COLO829 (cell line): ENCODE measurements around the gene LRBA.
A peak's percentile ranks its signal among the peaks of the same experiment; 100 is the strongest.

Experiments
- DNase-seq: peaks from one replicate; pipeline ENCODE4 v3.0.0; 2012; ENCODE audit warnings: low spot score

The LRBA gene

DNA sequence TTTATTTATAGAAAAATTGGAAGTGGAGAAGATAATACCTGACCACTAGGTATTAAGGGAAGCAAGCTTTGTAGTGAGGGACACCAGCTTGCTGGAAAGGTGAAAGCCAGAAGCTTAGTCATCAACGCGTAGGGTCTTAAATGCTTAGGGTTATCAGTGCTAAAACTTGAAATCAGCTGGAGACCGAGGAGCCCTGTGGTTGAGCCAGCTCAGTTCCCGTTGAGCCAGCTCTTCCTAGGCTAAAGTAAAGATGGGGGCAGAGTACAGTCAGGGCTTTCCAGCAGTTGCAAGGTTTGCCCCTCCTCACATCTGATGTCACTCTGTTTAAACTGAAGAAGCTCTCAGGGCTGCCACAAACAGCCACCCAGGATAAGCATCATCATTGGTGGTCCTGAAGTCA, 696.1 kb downstream of the LRBA start:
- no peak for DNase-seq

DNA sequence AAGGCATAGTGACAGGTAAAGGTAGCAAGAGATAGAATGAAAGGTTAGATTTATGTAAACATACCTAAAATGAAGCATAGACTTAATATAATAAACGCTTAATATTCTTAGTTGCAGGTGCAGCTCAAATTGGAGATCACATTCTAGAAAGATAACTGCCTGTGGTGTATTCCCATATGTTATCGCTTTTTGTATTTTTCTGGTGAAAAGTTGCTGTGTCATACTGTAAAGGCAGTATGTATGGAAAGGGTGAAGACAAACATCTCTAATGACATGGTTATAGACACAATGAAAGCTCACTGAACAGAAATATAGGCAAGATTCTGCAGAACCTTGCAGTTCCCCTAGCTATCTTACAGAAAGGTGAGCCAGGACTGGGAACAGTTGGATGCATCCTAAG, 696.6 kb downstream of the LRBA start:
- DNase-seq: no peak

DNA sequence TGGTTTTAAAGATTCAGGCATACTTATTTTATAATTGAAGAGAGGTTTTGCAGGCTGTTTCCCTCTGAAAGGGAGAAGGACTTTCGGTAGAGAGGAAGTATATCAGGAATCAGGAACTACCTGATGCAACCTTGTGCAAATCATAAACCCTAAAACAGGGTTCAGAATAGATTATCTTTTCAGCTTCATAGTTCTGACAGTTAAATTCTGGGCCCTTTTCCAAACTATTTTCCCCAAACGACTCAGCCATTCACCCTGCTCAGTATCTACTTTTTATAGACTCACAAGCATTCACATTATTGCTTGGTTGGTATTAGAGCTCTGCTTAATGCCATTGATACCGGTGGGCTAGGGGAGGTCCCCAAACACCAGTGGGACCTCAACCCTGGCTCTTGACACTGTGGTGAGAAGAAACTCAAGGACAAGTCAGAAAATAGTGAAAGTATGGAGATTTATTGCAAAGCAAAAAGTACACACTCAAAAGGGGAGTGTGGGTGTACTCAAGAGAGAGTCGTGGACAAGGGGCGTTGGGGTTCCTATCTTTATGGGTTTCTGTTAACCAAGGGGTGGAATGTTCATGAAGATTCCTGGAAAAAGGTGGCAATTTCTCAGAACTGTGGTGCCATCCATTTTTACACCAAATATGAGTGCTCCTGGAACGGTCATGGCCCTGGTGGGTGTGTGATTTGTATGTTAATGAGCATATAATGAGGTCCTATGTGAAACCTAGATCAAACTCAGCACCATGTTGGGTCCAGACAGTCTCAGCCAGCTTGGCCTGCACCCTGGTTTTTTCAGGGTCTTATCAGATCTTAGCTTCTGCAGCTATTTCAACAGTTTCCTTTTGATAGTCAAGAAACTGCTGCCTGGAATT, 698.5 kb downstream of the LRBA start:
- no peak for DNase-seq

DNA sequence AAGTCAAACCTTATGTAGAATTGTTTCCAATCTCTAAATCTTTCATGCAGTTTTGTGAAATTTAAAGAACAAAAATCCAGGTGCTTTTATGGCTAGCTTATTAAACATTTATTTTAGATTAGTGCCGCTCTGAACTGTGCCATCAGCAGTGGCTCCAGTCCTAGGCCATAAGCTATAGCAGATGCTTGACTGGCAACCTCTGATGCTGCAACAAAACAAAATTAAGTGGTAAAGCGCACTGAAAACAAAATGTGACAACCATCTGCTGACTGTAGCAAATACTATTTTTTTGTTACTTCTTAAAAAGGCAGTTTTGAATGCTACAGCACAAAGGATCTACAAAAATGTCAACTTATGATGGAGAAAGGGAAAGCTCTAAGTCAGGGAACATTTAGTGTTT, 699.4 kb downstream of the LRBA start:
- DNase-seq: no peak

DNA sequence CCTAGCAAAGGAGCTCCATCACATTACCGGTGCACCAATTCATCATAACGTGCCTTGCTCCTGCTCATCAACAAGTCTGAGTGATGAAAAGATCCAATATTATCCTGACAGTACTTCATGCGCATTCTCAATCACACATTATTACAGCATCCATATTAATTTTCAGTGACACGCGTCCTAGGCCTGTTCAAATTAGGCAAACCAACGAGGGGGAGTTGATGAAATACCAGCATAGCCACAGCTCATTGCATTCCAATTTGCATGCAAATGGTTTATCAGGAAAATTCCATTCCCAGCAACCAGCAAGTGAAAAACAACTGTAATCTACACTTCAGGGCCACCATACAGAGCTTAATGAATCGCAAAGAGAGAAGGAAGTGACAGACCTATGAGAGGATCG, 699.9 kb downstream of the LRBA start:
- no peak for DNase-seq

DNA sequence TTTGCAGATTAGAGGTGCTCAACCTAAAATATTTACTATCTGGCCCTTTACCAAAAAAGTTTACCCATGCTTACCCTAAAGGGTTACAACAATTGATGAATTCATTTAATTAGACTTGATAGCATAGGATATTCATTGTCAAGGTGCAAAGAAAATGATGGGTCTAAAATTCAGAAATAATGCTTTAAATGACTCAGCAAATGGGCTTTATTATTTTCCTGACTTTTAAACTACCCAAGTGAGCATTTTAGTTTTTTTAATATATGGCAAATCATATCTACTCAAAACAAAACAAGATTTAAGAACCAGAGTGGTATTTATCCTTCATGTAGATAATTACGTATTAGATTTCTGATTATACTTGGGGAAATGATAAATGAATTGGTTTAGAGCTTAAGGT, 701.1 kb downstream of the LRBA start:
- DNase-seq: no peak

DNA sequence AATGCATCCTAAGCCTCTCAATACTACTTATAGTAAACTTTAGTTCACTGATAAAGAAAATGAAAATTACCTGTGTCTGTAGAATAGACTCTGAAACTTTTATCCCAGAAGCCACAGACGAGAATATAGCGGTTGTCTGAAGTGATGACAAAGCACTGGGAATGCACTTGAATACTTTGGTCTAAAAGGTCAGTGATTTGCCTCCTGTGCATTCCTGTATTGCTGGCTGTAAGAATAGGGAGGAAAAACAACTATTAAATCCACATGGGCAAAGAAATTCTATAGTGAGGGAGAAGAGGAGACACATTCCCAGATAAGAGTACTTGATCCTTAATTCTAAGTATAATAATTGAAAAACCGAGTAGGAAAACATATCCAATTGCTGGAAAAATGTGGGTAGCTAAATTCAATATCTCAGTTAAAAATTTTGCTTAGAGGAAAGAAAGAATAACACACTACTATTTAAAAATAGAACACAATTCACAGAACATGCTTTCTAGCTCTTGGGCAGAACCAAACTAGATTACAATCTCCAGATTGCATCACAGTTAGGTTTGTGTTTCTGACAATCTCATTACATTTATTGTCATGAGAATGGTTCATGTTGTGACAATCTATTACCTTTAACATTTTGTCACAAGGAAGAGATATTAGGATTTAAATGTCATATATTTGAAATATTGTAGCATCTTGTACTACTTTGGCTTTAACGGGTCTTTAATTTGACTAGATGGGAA, 704.8 kb downstream of the LRBA start:
- no peak for DNase-seq

DNA sequence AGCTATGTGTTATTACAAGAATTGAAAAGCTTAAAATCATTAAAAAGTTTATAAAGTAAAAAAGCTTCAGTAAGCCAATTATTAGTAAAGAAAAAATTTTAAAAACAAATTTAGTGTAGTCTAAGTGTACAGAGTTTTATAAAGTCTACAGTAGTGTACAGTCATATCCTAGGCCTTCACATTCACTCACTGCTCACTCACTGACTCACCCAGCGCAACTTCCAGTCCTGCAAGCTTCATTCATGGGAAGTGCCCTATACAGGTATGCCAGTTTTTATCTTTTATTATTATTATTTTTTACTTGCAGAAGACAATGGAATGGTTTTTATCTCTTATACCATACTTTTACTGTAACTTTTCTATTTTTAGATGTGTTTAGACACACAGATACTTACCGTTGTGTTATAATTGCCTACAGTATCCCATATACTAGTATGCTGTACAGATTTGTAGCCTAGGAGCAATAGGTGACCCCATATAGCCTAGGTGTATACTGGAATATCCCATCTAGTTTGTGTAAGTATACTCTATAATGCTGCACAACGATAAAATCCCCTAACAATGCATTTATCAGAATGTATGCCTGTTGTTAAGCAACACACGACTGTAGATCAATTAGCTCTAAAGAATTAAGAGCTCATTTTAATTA, 706.1 kb downstream of the LRBA start:
- DNase-seq: no peak

DNA sequence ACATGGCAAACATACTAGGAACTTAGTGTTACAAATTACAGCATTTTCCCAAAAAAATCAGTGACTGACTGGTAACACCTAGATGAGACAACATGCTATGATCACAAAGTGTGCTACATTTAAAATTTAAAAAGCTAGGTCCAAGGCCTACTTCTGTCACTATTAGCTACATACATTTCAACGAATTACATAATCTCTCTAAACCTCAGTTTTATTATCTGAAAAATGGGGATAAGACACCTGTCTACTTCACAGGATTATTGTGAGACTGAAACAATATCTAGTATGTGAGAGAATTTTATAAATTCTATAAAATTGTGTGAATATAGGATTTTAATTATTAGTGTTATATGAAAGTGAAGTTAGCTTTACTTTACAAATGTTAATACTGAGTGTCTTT, 708.4 kb downstream of the LRBA start:
- DNase-seq: no peak

DNA sequence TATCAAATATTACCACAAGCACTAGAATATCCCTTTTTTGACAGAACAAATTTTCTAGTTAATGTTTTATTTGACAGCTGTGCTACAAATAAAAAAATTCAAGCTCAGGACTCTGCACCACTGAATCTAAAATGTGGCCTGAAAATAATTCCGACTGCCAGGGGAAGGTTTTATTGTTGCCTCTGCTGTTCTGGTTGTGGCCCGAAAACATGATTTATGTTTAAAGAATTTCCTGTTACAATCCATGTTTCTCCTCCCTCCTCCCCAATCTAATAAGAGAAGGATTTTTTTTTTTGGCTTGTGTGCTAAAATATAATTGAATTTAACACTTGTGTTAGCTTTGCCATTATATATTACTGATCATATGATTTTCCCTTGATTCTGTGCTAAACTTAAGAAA, 709.1 kb downstream of the LRBA start:
- DNase-seq: peak; percentile 10

DNA sequence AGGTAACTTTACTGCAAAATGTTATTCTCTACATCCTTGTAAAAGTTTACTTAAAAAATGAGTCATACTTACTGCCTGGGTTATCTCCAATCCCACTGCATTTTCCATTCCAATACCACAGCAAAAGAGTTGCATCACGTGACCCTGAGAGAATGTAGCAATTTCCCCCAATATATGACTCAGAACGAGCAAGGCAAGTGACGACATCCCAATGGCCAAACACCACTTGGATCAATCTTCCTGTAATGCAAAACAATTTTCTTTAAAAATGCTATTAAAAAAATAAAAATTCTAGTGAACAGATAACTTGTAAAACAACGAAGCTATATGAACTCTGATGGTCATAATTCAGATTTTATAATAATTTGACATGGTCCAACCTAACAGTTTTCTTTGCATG, 712.5 kb downstream of the LRBA start:
- peak; percentile 32 for DNase-seq

DNA sequence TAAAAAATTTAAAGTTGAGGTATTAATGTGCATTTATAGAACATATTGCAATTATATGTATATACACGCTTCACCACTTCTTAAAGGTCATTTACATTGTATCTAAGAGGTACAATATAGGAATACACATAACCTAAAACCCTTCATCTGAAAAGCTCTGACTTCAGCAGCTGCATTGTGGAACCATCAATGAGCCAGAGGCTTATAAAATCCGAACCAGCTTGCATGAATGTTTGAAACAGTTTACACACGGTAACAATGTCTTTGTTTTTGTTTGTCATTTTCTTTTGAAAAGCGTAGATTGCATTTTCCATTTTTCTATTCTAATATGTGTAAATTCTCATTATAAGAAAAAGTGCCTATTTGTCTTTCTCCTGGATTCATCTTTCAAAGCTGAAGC, 715.3 kb downstream of the LRBA start:
- DNase-seq: no peak

DNA sequence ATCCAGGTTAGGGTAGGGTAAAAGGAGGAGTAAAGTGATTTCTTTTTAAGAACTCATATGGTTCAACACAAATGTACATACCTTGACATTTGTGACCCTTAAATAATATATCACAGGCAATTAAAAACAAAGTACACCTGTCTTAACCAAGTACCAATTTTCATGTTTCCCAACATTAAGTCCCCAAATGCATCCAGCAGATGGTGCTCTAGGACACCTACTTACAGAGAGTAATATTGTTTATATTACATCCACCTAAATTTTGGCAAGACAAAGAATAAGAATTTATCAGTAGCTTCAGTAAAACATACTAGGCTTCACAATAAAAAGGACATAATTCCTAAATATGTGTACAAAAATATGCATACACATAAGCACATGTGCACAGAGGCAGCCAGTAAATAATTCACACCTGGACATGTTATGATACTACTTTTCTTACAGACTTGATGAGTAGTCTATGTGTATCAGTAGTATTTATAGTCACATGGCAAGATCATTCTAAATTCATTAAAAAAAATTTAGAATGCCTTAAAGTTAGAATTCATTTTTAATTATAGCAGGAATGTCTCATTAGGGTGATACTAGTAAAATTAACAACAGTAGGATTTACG, 717.1 kb downstream of the LRBA start:
- DNase-seq: peak; percentile 5

DNA sequence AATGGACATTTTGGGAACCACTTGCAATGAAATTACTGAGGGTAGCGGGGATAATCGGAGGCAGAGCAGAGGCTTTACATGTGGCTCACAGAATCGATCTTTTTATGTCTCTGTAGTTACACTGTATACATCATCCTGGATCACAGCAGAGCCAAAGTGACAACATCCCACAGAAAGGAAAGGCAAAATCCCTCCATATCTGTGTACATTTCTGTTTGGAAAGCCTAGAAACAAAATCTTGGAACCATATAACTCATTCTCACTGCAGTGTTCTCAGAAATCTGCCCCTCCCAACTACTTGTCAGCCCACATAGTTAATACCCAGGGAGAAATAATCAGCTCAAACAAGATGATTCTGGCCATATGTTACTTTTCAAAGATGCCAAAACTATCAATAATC, 725.2 kb downstream of the LRBA start:
- no peak for DNase-seq

DNA sequence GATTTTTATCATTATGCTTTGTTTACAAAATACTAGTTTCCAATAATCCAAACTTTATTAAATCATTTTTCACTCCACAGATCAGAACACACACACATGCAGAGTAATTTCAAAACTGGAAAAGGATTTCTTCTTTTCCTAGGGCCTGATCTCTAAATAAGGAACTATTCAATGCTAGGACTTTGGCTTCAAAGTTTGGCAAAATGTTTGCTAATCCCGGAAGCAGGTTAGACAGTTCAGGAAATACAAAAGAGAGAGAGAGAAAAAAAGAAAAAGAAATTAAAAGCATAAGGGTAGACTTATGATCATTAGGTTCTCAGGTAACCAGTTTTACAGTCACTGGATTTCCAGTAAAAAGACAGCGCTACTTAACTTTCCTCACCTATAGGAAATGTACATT, 725.9 kb downstream of the LRBA start:
- DNase-seq: no peak

DNA sequence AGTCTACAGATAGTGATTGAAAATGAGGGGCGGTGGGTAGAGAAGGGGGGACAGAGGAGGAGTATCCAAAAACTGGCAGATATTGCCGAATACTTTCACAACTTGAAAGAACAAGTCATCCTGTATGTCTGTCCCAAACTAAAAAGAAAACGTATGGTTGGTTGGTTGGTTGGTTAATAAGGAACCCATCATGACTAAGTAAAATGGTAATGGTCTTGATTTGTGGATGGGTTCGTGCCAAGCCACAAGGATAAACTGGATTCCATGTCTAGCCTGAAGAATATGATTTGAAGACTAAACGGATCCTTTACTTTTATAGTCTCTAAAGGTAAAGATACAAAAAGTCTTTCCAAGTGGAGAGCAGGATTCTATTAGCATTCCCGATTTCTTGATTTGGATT, 728.4 kb downstream of the LRBA start:
- DNase-seq: no peak

DNA sequence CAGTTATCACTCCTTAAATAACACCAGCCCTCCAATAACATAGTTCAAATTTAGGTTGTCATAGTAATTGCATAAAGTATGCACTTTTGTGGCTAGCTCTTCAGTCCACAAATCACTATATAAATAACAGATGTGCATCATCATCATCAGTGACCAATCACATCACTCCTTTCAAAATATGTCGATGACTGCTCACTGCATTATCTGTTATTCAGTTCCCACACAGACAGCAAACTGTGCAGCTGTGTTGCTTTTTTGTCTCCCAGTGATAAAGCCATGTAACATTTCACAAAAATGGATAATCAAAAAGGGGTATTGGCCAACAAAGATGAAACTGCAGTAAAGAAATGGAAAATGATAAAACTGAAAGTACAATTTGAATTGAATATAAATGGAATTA, 731.4 kb downstream of the LRBA start:
- DNase-seq: no peak

DNA sequence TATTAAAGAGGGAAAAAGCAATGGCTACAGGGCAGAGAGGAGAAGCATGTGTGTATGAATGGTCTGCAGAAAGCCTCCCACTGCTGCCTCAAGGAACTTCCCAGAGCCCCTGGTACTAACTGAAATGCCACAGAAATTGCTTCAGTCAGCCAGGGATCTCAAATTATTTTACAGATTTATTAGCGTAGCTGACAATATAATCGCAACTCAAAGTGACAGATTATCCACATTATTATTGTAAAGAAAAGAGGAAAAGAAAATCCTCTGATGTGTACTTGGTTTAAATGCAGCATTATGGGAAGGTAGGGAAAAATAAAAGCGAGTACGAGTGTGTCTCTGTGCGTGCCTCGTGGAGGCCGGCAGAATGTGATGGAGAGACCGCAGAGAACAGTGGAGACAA, 734.1 kb downstream of the LRBA start:
- no peak for DNase-seq

DNA sequence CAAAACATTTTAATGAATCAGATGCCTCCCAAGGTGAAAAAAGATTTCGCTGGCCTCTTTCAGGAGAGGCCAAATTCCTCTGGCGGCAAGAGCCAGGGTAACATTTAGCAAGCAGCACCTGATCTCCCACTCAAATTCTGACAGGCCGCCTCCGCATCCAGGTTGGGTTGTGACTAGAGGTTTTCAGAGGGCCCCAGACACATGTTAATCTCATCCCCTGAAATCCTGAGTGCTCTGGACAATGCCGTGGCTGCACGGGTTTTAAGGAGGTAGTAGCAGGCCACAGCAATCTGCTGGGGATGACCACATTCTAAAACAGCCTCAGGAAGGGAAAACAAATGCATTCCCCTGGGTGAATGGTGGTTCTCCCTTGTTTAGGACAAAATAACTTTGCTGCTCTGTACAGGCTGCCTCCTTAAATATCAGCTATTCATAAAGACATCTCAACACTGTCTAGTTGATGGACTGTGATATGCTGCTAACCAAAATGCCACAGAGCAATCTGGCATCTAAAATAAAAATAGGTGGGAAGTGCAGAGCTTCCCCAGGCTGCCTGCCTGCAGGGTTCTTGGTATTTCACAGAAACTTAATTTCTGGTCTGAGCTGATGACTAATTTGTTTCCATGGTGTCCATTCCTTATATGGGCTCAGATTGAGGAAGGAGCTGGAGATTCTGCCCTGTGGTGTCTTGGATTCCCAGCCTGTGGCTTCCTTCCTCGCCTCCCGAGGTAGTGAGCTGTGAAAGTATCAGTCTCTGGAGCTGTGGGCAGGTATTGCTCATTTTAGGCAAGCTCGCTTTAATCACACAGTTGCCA, 734.8 kb downstream of the LRBA start:
- peak; percentile 30 for DNase-seq

DNA sequence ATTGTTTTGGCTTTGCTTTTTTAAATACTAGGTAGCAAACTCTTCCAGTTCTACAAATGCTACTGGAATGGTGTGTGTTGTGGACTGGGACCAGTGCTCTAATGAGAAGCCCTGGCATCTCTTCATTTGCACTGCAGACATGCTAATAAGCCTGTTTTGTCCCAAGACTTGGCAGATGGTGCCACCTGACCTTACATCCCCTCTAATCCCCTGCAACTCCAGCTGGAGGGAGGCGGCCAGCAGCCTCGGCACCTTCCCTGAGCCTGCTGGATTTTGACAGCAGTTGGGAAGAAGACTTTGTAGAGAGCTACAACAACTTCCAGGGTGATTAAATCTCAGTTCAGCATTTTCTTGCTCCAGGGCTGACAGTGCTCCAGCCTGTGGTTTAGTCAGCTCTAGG, 736.9 kb downstream of the LRBA start:
- DNase-seq: no peak

DNA sequence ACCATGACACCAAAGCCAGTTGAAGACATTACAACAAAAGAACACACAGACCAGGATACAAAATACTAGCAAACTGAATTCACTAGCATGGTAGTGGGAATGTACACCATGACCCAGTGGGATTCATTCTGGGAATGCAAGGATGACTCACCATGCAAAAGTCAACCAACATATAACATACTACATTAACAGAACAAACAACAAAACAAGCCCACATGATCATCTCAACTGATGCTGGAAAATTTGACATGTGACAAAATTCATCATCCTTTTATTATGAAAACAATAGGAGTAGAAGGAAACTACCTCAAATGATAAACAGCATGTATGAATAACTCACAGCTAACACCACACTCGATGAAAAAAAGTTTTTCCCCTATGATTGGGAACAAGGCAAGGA, 746.6 kb downstream of the LRBA start:
- peak; percentile 43 for DNase-seq

DNA sequence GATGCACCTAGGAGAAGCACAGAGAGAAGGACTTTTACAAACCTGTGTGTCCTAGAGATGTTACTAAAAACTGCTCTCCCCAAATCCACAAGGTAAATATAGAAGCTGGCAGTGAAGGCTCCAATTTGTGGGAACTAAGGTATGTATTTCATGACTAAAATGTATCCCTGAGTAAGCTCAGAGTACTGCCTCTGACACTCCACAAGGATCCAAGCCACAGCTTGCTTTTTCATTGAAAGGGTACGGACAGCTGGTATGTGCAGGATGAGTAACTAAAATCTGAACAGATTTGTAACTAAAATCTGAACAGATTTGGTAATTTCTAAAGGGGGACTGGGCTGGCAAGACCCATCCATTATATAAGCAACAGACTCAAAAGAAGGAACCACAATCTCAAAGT, 749.3 kb downstream of the LRBA start:
- no peak for DNase-seq
